ENCODE data around the gene RAB37.

RAB37 gene, protein sequence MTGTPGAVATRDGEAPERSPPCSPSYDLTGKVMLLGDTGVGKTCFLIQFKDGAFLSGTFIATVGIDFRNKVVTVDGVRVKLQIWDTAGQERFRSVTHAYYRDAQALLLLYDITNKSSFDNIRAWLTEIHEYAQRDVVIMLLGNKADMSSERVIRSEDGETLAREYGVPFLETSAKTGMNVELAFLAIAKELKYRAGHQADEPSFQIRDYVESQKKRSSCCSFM

DNA sequence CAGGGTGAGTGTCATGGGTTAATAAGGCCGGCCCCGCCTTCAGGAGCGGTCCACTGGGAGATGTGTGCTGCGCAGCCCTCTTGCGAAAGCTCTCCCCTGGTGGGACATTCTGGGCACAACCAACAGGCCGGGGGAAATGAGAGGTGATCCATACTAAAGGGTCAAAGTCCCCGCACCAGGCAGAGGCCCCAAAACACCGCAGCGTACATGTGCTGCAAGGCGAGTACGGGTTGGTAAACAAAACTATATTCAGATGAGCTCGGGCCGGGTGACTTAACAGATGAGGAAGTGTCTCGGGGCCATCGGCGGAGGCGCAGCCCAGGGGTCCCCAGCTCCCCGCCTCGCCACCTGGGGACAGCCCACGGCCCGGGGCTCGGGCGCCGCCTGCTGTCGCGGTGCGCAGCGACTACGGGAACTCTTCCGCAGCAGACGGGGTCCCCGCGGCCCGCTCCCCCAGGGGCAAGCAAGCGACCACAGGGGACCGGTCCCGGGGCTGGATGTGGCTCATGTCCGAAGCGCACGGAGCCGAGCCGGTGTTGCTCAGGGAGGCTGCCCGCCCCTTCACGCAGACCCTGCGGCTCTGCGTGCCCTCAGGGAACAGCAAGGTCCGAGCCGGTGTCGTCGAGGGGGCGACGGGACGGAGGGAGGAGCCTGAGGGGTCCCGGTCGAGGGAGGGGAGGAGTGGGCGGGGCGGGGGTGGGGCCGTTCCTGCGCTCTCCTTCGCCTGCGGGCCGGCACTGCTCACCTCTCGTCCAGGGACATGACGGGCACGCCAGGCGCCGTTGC is at the start of gene RAB37:
RAB37 (plus strand) TSS at position 744 of the 786 bp plus-strand sequence; CDS start at position 761, 17 bp downstream.
- no peak for DNase-seq (ENCODE audit: low spot score)

DNA sequence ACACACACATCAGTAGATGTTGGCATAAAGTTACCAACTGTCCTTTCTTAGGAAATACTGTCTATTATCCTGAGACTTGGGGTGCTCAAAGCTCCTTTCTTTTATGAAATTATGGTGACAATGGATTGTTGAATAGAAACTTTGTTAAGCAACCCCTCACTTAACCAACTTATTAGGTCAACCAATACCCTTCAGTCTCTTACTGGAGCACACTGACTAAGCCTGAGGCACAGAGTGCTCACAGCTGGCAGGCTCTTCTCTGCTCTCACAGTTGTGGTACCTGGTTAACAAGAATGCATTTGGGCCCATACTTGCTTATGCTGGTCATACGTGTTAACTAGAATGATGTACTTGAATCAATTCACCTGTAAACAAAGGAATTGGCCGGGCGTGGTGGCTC is 49.2 kb upstream of the RAB37 start:
- DNase-seq (ENCODE audit: low spot score): no peak

DNA sequence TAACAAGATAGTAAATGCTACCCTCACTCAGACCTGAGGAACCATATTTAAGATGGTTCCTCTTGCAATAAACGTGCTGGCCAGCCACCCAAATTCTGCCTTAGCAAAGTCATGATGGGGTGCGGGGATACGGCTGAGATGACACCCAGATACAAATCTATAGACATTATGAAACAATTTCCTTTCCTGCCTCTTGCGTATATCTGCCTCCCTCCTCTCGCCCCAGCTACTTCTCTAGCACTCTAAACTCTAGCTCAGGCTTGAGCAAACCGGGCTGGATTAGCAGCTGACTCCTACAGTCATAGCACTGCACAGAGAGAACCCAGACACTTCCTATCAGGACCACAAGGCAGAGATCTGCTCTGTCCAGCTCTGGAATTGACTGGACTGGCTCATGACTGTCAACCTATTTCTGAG is 46.6 kb upstream of the RAB37 start:
- no peak for DNase-seq (ENCODE audit: low spot score)

DNA sequence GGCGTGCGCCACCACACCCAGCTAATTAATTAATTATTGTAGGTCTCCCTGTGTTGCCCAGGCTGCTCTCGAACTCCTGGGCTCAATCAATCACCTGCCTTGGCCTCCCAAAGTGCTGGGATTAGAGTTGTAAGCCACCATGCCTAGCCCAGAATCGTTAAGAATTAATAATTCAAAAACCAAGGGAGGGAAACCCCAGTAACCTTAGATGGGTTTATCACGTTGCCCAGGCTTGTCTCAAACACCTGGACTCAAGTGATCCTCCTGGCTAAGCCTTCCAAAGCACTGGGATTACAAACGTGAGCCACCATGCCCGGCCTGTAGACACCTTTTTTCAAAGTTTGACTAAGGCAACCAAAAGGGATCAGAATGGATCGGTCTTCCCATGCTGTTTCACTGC is 45.9 kb upstream of the RAB37 start:
- no peak for DNase-seq (ENCODE audit: low spot score)

DNA sequence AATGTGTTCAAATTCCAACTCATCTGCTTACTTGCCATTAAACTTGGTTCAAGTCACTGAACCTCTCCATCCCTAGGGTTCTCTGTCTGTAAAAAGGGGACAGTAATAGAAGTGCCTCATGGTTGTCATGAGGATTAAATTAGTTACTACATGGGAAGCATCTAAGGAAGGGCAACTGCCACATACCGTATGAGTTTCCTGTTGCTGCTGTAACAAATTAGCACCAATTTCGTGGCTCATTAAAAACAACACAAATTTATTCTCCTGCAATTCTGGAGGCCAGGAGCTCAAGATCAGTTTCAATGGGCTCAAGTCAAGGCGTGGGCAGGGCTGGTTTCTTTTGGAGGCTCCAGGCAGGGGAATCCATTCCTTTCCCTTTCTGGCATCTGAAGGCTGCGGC is 43.0 kb upstream of the RAB37 start:
- DNase-seq (ENCODE audit: low spot score): no peak

DNA sequence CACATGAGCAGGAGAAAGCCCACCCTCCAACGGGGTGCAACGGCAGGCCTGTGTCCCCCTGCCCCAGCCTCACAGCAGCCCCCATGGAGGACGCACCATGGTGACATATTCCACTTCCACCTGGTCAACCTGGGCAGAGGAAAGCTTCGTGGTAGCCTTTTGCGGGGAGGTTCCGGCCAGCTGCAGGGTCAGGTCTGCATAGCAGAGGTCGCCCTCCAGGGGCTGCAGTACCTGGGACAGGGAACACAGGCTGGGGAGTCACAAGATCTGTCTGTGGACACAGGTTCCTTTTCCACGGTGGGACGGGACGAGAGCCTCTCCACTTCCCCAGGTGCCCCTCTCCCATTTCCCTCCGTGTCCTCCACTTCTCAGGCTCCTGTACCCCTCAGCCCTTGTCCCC is 41.4 kb upstream of the RAB37 start:
- no peak for DNase-seq (ENCODE audit: low spot score)

DNA sequence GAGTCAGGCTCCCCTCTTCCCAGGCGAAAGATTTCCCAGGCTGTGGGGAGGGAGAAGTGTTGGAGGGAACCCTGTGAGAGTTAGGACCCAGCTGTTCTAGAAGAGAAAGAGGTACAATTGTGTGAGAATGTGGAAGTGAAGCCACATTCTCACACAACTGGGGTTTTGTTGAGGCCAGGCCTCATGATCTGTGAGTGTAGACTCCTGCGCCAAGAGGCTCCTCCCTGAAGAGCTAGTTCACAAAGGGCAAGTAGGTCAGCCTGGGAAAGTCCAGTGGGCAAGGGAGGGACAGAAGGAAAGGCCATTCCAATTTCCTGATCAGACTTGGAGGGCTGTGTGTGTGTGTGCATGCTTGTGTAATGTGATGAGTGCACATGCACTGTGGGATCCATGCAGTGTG is 39.5 kb upstream of the RAB37 start:
- no peak for DNase-seq (ENCODE audit: low spot score)

DNA sequence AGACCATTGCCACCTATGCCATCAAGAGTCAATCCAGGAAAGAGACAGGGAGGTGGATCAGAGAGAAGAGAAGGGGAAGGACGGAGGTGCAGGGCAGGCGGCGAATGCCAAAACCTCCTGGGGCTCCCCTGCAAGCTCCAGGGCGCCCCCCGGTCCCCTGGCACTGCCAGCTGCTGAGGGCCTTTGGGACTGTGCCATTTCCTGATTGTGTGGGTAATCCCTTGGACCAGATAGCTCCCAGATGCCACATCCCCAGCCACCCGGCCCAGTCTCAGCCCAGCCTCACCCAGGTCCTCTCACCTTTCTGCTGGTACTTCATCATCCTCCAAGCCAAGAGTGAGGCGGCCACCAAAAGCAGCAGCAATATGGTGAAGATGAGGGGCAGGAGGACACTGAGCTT is 39.0 kb upstream of the RAB37 start:
- DNase-seq (ENCODE audit: low spot score): no peak

DNA sequence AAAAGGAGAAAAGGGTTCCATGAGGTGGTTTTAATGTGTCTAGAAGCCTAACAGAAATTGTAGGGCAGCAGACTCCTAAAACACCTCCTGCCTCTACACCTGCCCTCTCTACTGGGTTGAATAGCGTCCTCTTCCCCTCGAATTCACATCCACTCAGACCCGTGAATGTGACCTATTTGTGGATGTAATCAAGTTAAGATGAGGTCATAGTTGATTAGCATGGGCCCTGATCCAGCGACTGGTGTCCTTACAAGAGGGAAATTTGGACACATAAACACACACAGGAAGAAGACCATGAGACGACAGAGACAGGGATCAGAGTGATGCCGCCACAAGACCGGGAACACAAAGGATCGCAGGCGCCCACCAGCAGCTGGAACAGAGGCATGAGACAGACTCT is 37.8 kb upstream of the RAB37 start:
- no peak for DNase-seq (ENCODE audit: low spot score)

DNA sequence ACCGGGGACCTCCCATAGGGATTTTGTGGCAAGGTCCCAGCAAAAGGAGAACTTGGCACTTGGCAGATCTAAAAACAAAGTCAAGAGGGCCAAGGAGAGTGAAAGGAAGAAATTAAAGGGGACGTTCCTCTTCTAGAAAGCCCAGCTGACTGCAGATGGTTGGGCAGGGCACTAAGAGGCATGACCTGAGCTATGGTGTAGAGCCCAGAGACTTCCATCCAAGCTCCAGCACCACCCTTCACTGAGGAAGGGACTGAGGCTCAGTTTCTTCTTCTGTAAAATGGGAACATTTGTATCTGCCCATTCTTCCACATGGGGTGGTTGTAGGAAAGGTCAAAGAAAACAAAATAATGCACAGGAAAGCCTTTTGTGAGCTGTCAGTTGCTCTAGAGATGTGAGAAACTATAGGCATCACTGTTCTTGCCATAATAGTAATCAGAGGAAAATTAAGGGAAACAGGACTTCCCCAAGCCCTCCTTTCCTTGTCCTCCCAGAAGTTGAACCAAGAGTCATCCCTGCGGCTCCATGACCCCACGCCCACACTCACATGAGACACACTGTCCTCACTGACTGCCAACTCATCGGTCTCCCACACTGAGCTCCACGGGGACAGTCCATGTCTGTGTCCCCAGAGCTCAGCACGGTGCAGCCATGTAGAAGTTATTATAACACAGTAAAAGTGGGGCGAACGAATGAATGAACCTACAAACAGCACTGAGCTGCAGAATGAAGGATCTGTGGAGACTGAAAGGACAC is 34.8 kb upstream of the RAB37 start:
- no peak for DNase-seq (ENCODE audit: low spot score)

DNA sequence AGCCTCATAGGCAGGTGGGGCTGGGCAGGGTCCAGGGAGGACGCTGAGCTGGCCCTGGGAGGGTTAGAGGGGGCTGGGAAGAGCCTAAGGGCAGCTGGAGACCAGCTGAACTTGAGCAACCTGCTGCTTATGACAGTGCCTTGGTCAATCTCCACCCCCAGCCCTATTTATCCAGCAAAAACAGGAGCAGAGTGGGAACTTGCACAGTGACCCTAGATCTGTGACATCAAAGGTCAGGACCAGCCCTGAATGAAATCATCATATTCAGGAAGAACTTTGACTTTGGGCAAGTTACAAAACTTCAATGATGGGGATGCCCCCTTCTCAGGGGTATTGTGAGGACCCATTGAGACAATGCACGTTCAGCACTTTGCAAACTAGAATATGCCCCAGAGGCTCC is 33.7 kb upstream of the RAB37 start:
- no peak for DNase-seq (ENCODE audit: low spot score)

DNA sequence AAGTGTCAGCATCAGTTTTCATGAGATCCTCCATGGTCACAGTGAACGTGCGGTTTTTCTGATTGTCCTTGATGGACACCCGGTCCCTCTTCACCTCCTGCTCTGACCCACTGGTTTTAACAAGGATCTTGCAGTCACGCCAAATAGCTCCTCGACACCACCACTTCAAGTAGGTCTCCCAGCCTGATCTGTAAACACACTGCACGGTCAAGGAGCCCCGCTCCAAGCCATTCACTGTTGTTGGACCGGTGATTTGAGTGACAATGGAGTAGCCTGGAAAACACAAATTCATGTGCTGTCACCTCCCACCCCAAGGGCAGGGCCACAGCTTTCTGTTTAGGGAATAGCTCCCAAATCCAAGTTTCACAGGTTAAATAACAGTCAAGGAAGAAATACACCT is 32.5 kb upstream of the RAB37 start:
- DNase-seq (ENCODE audit: low spot score): no peak

DNA sequence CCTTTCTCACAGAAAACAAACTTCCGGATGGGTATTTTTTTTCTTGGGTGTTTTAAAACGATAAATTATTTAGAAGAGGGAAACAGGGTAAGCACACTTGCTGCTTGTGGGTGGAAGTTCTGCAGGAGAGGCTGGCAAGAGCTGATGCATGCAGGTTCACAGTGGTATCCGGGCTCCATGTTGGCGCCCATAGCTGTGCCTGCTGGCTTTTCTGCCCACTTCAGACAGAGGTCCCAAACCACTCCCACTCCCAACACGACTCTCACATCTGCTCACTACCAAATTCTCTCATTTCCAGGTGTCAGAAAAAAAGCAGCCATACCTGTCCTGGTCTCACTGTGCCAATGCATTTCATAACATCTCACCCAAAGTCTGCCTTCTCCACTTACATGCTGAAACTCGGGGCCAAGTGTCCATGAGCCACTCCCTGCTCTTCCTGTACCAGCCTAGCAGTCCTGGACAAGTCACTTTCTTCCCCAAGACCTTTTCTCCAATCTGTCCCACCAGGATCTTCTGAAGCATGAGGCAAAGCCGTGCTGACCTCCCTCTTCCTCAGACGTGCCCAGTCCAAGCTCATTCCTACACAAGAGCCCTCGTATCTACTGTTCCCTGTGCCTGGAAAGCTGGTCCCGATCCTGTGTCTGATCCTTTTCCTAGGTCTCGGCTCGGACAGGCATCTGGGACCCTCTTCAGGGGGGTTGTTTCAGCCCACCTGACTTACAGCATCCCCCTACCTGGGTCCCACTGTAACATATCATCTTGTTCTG is 25.8 kb upstream of the RAB37 start:
- no peak for DNase-seq (ENCODE audit: low spot score)

DNA sequence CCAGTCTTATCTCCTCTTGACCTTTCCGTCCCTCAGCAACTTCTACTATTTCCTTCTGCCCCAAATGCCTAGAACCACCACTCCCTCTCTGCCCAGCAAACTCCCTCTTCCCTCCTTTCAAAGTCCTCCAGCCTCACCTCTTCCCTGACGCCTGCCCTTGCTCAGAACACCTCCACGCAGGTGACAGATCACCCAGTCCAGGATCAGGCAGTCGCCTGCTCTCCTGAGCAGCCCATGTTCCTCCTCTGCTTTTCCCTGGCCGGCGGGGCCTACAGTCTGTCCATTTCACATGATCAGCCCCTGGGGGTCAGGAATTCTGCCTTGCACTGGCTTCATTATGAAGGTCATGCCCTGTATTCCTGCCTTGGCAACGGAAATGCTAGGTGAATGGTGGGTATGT is 24.8 kb upstream of the RAB37 start:
- DNase-seq (ENCODE audit: low spot score): no peak

DNA sequence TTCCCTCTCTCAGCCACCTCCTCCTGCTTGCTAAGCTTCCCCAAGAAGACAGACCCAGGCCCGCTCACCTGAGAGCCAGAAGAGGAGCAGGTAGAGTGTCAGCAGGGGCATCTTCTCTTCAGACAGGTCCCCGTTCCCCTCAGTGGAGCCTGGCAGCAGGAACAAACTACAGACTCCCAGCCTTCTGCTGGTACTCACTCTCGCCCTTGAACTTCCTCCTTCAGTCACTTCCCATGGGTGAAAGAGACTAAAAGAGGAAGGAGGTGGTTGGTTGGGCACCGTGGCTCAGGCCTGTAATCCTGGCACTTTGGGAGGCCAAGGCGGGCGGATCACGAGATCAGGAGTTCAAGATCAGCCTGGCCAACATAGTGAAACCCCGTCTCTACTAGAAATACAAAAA is 24.3 kb upstream of the RAB37 start, which contains the start of gene CD300LF:
CD300LF (minus strand) TSS at position 168 of the 400 bp plus-strand sequence; CDS start at position 111, 57 bp downstream.
- DNase-seq (ENCODE audit: low spot score): no peak

DNA sequence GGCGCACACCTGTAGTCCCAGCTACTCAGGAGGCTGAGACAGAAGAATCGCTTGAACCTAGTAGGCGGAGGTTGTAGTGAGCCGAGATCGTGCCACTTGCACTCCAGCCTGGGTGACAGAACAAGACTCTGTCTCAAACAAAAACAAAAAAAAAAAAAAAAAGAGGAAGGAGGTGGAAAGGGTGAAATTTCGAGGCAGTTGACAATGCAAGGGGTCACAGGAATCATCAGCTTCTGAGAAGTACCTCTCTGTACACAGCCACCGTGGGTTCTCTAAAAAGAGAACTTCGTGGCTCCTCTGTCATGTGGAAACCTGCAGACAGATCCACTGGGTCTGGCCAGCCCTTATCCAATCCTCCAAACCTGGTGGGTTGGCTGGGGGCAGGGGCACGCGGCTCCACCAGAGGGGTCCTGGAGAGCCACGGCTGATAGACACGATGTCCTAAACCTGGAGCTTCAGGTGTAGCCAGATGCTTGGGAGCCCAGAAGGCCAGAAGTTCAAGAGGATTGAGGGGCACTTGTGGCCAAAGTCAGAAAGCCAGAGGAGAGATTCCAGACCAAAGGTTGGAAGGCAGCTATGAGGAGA is 23.8 kb upstream of the RAB37 start:
- DNase-seq (ENCODE audit: low spot score): no peak

DNA sequence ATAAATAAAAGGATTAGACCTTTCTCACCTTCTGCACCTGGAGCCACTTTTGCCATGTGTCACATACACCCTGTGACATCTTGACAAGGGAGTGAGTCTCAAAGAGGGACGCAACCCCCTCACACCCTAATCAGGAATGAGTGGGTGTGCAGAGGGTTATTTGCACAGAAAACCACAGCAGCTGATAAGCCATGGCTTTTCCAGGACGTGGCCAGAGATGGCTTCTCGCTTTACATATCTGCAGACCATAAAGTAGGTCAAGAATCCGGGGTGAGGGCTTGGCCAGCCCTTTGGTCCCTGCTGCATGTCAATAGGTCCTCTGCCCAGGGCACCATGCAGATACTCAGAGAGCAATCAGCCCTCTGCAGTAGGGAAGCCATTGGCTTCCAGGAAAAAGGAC is 21.9 kb upstream of the RAB37 start:
- DNase-seq (ENCODE audit: low spot score): no peak

DNA sequence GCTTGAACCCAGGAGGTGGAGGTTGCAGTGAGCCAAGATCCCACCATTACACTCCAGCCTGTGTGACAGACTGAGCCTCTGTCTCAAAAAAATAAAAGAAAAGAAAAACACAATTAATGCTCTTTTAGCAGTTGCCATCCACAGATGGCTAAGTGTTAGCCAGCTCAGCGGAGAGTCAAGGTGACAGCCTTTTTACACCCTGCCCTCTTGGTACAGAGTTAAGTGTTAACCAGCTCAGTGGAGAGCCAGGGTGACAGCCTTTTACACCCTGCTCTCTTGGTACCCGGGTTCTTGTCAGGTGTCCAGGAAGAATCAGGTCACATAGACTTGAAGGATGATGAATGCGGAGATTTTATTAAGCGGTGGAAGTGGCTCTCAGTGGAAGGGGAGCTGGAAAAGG is 16.6 kb upstream of the RAB37 start:
- no peak for DNase-seq (ENCODE audit: low spot score)

DNA sequence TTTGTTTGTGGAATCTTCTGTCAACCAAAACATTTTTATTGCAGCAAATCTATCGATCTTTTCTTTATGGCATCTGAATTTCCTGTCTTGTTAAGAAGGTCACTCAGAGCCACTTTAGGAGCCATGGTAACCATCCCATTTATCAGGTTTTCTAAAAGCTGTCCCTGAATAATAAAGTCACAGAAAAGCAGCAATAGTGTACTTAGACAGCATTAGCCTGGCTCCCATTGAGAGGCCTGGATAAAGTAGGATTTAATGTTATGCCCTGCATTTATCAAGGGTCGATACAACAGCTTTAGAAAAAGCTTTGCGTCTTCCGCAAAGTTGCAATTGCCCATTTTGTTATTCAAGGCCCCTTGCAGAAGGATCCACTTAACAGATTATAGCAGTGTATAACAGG is 14.3 kb upstream of the RAB37 start:
- DNase-seq (ENCODE audit: low spot score): no peak

DNA sequence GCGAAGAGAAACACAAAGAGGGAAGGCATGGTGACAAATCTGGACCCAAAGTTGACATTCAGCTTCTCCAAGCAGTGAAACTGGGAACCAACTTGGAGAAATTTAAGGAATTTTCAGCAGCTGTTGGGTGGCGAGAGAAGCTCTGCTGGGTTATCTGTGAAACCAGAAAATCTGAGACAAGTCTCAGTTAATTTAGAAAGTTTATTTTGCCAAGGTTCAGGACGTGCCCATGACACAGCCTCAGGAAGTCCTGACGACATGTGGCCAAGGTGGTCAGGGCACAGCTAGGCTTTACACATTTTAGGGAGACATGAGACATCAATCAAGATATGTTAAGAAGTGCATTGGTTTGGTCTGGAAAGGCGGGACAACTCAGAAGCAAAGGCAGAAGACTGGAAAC is 13.2 kb upstream of the RAB37 start:
- no peak for DNase-seq (ENCODE audit: low spot score)

DNA sequence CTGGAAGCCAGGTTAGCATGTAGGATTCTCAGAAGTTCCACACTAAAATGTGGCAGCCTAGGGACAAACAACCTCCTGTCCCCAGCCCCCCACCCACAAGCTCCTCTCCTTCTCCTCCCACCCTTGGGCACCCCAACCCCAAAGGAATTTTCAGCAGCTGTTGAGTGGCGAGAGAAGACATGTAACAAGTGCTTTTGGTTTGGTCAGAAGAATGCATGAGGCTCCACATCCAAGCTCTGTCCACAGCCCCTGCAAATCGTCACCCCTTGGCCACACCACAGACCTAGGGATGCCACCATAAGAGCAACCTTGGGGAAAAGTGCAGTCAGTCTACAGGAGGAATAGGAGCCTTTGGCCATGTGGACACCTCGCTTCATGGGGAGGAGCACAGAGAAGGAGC is 11.9 kb upstream of the RAB37 start:
- no peak for DNase-seq (ENCODE audit: low spot score)
